Central memory CD8-positive, alpha-beta T cell (primary cell): Measurements from ENCODE around the gene C7orf57.

ENCODE experiments used
- ATAC-seq: fragments of 150-1000 bp; cut with Tn5 transposase; replicated peaks from 2 replicates; pipeline ENCODE4 v1.10.0; 2022; ENCODE audit warnings: mild to moderate bottlenecking, moderate FRiP score, moderate number of reproducible peaks; ENCODE audit not compliant: poor library complexity, severe bottlenecking; ENCODE audit errors: extremely low read depth
- DNase-seq, 2 donors: peaks; one replicate each; pipeline ENCODE4 v3.0.0; 2021; ENCODE audit warnings: low spot score in 2 of 2
- H3K27ac Mint-ChIP-seq: one replicate; pipeline ENCODE4 v1.8.0; 2022; ENCODE audit warnings: low read depth, mild to moderate bottlenecking, moderate library complexity, mixed read lengths
- H3K27me3 Mint-ChIP-seq: one replicate; pipeline ENCODE4 v1.8.0; 2022; ENCODE audit warnings: mixed read lengths
- H3K36me3 Mint-ChIP-seq: one replicate; pipeline ENCODE4 v1.8.0; 2022; ENCODE audit warnings: mild to moderate bottlenecking, moderate library complexity, mixed read lengths; ENCODE audit not compliant: insufficient read depth
- H3K4me1 Mint-ChIP-seq: one replicate; pipeline ENCODE4 v1.8.0; 2022; ENCODE audit warnings: mixed read lengths
- H3K4me3 Mint-ChIP-seq: one replicate; pipeline ENCODE4 v1.8.0; 2022; ENCODE audit warnings: mild to moderate bottlenecking, moderate library complexity, mixed read lengths
- H3K9me3 Mint-ChIP-seq: one replicate; pipeline ENCODE4 v1.8.0; 2022; ENCODE audit warnings: mixed read lengths

C7orf57 gene

GRCh38 chr7:48091506-48092433 is 56.4 kb downstream of the C7orf57 start:
- peaks cover 65% of the 10 kb centered on the region for H3K36me3 Mint-ChIP-seq
- peak overlapping the region; percentile 89 for H3K4me3 Mint-ChIP-seq
- H3K27ac Mint-ChIP-seq, result peak overlapping the region; percentile 98
- no peaks in the 10 kb centered on the region for H3K27me3 Mint-ChIP-seq
- DNase-seq, result no peak
- ATAC-seq, result no peak
- H3K4me1 Mint-ChIP-seq, result peaks cover 78% of the 10 kb centered on the region
- no peaks in the 10 kb centered on the region for H3K9me3 Mint-ChIP-seq

DNA sequence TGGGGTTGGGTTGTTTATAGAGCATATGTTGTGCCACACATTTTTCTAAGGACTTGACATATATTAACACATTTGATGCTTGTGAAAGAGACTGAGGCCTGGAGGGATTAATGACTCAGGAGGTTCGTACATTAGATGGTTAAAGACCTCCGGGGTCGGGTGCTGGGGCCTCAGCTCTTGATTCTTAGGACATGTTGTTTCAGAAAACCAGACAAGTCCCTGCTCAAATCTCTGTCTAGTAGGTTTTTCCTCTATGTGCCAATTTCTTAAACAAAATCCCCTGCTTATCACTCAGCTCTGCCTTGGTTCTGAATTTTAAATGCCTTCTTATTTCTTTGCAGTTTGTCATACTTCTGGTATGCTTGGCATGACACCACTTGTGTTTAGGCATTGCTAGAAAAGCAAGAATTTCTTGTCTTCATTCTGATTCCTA is 59.5 kb downstream of the C7orf57 start:
- ATAC-seq (no peak), DNase-seq (no peak)
- Mint-ChIP-seq H3K36me3 (peaks cover 58% of the 10 kb centered on the region), H3K4me3 (no peak overlapping the region), H3K9me3 (no peaks in the 10 kb centered on the region), H3K27me3 (no peaks in the 10 kb centered on the region), H3K27ac (peak overlapping the region; percentile 86), H3K4me1 (peaks cover 94% of the 10 kb centered on the region)

- Mint-ChIP-seq H3K4me1 (peaks cover 84% of the 10 kb centered on the region), H3K36me3 (peaks cover 57% of the 10 kb centered on the region), H3K4me3 (peak overlapping the region; percentile 41), H3K27me3 (no peaks in the 10 kb centered on the region), H3K9me3 (no peaks in the 10 kb centered on the region), H3K27ac (peak overlapping the region; percentile 86)
- DNase-seq (no peak), ATAC-seq (no peak)
These were observed 60.9 kb downstream of the C7orf57 start for GRCh38 chr7:48096273-48096672.

- H3K9me3 Mint-ChIP-seq, result no peaks in the 10 kb centered on the region
- DNase-seq, result no peak
- no peaks in the 10 kb centered on the region for H3K27me3 Mint-ChIP-seq
- H3K36me3 Mint-ChIP-seq, result peaks cover 59% of the 10 kb centered on the region
- ATAC-seq, result peak; percentile 60
- peaks cover 80% of the 10 kb centered on the region for H3K4me1 Mint-ChIP-seq
- peak overlapping the region; percentile 86 for H3K27ac Mint-ChIP-seq
- peak overlapping the region; percentile 41 for H3K4me3 Mint-ChIP-seq
These were observed 62.3 kb downstream of the C7orf57 start for GRCh38 chr7:48097521-48098231.

- peak overlapping the region; percentile 86 for H3K27ac Mint-ChIP-seq
- H3K27me3 Mint-ChIP-seq, result no peaks in the 10 kb centered on the region
- H3K9me3 Mint-ChIP-seq, result no peaks in the 10 kb centered on the region
- peak overlapping the region; percentile 41 for H3K4me3 Mint-ChIP-seq
- H3K36me3 Mint-ChIP-seq, result peaks cover 54% of the 10 kb centered on the region
- ATAC-seq (no peak), DNase-seq (no peak)
- peaks cover 72% of the 10 kb centered on the region for H3K4me1 Mint-ChIP-seq
These were observed 63.5 kb downstream of the C7orf57 start for GRCh38 chr7:48098846-48099245.

GRCh38 chr7:48099781-48100180 is 64.4 kb downstream of the C7orf57 start:
- Mint-ChIP-seq H3K4me3 (peak overlapping the region; percentile 41), H3K36me3 (peaks cover 55% of the 10 kb centered on the region), H3K9me3 (no peaks in the 10 kb centered on the region), H3K27ac (peak overlapping the region; percentile 86), H3K27me3 (no peaks in the 10 kb centered on the region), H3K4me1 (peaks cover 66% of the 10 kb centered on the region)
- ATAC-seq (no peak), DNase-seq (no peak)

DNA sequence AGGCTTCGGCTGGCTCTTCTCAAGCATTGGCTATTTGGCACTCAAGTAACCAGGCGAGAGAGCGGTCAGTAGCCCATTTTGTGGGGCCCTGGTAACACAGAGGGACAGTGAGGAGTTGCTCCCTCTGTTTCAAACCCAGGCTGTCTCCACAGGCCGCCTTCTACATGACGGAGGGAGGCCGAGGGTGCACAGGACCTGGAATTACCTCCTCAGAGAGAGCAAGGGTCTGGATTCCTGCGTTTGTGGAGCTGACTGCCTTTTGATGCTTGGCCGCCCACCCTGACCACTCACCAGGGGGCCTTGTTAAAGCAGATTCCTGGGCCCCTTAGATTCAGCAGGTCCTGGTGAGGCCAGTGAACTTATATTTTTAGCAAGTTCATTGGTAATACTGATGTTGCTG is 66.0 kb downstream of the C7orf57 start:
- Mint-ChIP-seq H3K27me3 (no peaks in the 10 kb centered on the region), H3K4me1 (peaks cover 55% of the 10 kb centered on the region), H3K4me3 (no peak overlapping the region), H3K9me3 (no peaks in the 10 kb centered on the region), H3K36me3 (peaks cover 65% of the 10 kb centered on the region), H3K27ac (peak overlapping the region; percentile 57)
- no peak for ATAC-seq
- DNase-seq, result no peak

- DNase-seq (no peak), ATAC-seq (no peak)
- H3K4me1 Mint-ChIP-seq, result peaks cover 49% of the 10 kb centered on the region
- peaks cover 69% of the 10 kb centered on the region for H3K36me3 Mint-ChIP-seq
- peak overlapping the region; percentile 88 for H3K27ac Mint-ChIP-seq
- H3K27me3 Mint-ChIP-seq, result no peaks in the 10 kb centered on the region
- H3K4me3 Mint-ChIP-seq, result no peak overlapping the region
- H3K9me3 Mint-ChIP-seq, result no peaks in the 10 kb centered on the region
These were observed 66.6 kb downstream of the C7orf57 start for GRCh38 chr7:48101968-48102367.

DNA sequence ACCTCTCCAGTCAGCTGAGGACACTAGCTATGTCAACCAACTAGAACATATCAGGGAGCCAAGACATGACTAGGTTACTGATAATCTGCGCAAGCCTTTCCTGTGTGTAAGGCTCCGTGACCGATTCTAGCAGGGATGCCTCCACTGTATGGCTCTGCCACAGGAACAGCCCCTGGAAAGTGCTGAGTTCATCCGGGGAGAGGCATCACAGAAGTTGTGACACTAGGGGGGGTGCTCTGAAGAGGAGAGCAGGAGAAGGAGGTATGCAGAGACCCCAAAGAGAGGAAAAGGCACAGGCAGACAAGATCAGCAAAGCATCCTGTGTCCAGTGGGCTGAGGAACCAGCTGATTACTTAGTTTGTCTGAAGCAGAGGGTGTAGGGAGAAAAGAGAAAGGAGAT is 67.2 kb downstream of the C7orf57 start:
- Mint-ChIP-seq H3K4me1 (peaks cover 43% of the 10 kb centered on the region), H3K27me3 (no peaks in the 10 kb centered on the region), H3K36me3 (peaks cover 72% of the 10 kb centered on the region), H3K27ac (peak overlapping the region; percentile 88), H3K9me3 (no peaks in the 10 kb centered on the region), H3K4me3 (no peak overlapping the region)
- DNase-seq (no peak), ATAC-seq (no peak)

DNA sequence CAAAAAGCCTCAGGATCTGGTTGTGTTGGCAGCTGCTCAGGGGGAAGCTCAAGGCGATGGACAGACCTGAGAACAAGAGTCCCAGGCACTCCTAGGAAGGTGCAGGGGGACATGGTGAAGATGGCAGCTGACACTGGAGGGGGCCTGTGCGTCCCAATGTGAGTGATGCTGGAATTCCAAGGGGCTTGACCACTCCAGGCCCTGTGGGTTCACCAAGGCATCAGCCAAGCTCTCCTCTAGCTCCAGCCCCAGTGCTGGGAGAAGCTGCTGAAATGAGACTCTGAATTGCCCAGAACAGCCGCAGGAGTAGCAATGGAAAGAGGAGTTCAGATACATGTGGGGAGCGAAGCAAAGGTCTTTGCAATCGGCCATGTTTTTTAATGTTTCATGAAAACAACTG is 69.7 kb downstream of the C7orf57 start:
- Mint-ChIP-seq H3K27ac (peak overlapping the region; percentile 35), H3K27me3 (no peaks in the 10 kb centered on the region), H3K36me3 (peaks cover 73% of the 10 kb centered on the region), H3K4me1 (peaks cover 27% of the 10 kb centered on the region), H3K9me3 (no peaks in the 10 kb centered on the region), H3K4me3 (no peak overlapping the region)
- ATAC-seq, result no peak
- no peak for DNase-seq

DNA sequence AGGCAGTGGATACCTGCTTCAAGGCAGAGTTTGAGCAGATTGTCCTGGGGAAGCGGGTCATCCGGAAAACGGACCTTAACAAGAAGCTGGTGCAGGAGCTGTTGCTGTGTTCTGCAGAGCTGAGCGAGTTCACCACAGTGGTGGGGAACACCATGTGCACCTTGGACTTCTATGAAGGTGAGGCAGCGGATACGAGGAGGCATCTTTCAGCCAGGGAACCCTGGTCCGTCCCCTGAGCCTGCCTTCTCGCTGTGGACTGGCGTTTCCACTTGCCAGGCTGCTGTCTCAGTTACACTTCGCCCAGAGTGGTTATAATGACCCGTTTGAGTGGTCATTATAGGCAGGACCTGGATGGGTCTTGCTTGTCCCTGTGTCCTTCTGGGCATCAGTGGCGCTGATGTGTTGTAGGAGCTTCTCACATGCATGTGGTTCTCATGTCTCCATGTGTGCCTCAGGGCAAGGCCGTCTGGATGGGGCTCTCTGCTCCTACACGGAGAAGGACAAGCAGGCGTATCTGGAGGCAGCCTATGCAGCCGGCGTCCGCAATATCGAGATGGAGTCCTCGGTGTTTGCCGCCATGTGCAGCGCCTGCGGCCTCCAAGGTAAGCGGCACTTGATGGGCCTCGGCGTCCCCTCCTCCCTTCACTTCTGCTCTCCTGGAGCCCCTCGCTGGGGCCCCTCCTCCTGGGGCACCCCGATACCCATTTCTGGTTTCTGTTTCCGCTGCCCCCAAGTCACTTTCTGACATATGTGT is 71.7 kb downstream of the C7orf57 start:
- no peak for ATAC-seq
- Mint-ChIP-seq H3K9me3 (no peaks in the 10 kb centered on the region), H3K4me1 (peaks cover 29% of the 10 kb centered on the region), H3K27me3 (no peaks in the 10 kb centered on the region), H3K36me3 (peaks cover 60% of the 10 kb centered on the region), H3K4me3 (no peak overlapping the region), H3K27ac (peak overlapping the region; percentile 55)
- DNase-seq, result no peak

- Mint-ChIP-seq H3K27ac (no peak overlapping the region), H3K36me3 (peaks cover 54% of the 10 kb centered on the region), H3K4me3 (no peak overlapping the region), H3K4me1 (peaks cover 21% of the 10 kb centered on the region), H3K27me3 (no peaks in the 10 kb centered on the region), H3K9me3 (no peaks in the 10 kb centered on the region)
- DNase-seq, result no peak
- ATAC-seq, result no peak
These were observed 72.7 kb downstream of the C7orf57 start for GRCh38 chr7:48107926-48108472.
